ENCODE results near the gene GSK3B.

The GSK3B gene

DNA sequence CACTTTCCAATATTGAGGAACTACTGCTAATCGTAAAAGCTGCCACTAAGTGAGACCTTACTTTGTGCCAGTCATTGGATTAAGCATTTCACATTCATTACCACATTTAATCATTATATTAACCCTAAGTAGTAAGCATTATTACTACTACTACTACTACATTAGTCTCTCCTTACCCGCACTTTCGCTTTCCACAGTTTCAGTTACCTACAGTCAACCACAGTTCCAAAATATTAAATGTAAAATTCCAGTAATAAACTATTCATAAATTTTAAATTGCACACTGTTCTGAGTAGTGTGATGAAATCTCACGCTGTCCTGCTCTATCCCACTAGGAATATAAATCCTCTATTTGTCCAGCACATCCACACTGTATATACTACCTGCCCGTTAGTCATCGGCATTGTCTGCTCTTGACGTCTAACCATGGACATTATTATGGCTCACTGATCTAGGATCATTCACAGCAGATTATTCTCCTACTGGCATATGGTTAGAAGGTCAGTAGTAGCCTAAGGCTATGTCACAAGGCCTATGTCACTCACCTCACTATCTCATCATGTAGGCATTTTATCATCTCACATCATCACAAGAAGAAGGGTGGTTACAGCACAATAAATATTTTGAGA, 121.1 kb downstream of the GSK3B start:
- TF ChIP-seq, protein P1, sequence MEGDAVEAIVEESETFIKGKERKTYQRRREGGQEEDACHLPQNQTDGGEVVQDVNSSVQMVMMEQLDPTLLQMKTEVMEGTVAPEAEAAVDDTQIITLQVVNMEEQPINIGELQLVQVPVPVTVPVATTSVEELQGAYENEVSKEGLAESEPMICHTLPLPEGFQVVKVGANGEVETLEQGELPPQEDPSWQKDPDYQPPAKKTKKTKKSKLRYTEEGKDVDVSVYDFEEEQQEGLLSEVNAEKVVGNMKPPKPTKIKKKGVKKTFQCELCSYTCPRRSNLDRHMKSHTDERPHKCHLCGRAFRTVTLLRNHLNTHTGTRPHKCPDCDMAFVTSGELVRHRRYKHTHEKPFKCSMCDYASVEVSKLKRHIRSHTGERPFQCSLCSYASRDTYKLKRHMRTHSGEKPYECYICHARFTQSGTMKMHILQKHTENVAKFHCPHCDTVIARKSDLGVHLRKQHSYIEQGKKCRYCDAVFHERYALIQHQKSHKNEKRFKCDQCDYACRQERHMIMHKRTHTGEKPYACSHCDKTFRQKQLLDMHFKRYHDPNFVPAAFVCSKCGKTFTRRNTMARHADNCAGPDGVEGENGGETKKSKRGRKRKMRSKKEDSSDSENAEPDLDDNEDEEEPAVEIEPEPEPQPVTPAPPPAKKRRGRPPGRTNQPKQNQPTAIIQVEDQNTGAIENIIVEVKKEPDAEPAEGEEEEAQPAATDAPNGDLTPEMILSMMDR (conservative IDR thresholded peaks at IDR 0.05; ENCODE audit: low read depth, low read length), result no peak
- no peak for DNase-seq (ENCODE audit: low read depth)
- H3K4me3 ChIP-seq (ENCODE audit: low read depth, low read length), result no peak overlapping the region

DNA sequence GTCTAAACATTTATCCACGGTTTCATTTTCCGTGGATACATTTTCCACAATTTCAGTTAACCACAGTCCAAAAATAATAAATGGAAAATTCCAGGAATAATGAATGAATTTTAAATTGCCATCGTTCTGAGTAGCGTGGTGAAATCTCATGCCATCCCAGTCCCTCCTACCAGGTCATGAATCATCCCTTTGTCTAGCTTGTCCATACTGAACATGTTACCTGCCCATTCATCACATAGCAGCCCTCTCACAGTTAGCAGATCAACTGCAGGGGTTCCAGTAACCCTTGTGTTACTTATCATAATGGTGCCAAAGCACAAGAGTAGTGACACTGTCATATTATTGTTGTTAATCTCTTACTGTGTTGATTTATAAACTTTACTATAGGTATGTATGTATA, 124.5 kb downstream of the GSK3B start:
- DNase-seq (ENCODE audit: low read depth), result no peak
- no peak overlapping the region for H3K4me3 ChIP-seq (ENCODE audit: low read depth, low read length)
- TF ChIP-seq, protein P1 (conservative IDR thresholded peaks at IDR 0.05; ENCODE audit: low read depth, low read length), result no peak

DNA sequence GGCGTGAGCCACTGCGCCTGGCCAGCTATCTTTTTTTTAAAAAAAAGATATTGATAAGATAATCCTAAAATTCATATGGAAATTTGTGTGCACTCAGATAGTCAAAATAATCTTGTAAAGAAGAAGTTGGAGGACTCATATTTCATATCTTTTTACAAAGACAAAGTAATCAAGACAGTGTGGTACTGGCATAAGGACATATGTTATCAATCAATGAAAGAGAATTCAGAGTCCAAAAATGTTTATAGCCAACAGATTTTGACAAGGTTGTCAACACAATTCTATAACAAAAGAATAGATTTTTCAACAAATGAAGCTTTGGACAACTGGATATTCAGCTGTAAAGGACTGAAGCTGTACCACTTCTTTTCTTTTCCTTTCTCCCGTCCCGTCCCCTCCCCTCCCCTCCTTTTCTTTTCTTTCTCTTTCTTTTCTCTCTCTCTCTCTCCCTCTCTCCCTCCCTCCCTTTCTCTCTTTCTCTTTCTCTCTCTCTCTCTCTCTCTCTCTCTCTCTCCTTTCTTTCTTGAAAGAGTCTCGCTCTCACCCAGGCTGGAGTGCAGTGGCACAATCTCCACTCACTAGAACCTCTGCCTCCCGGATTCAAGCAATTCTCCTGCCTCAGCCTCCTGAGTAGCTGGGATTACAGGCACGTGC, 126.8 kb downstream of the GSK3B start:
- TF ChIP-seq, protein P1 (conservative IDR thresholded peaks at IDR 0.05; ENCODE audit: low read depth, low read length), result no peak
- DNase-seq (ENCODE audit: low read depth), result no peak
- no peak overlapping the region for H3K4me3 ChIP-seq (ENCODE audit: low read depth, low read length)

DNA sequence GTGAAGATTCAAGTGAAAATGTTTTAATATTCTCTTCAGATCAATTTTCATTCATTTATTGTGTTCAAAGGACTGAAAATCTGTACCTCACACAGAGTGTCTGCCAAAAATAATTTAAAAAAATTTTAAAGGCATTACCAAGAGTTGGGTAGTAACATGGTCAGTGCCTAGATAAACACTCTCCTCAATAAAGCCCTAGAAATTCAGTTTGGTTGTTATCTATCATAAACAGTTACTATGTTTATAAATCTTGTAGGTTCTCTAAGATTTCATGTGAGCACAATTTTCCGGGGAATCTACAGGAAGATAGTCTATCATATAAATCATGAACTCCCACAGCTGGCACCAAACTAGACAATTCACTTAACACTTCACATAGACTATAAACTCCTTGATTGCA, 128.6 kb downstream of the GSK3B start:
- no peak overlapping the region for H3K4me3 ChIP-seq (ENCODE audit: low read depth, low read length)
- DNase-seq (ENCODE audit: low read depth), result no peak
- TF ChIP-seq, protein P1 (conservative IDR thresholded peaks at IDR 0.05; ENCODE audit: low read depth, low read length), result no peak

DNA sequence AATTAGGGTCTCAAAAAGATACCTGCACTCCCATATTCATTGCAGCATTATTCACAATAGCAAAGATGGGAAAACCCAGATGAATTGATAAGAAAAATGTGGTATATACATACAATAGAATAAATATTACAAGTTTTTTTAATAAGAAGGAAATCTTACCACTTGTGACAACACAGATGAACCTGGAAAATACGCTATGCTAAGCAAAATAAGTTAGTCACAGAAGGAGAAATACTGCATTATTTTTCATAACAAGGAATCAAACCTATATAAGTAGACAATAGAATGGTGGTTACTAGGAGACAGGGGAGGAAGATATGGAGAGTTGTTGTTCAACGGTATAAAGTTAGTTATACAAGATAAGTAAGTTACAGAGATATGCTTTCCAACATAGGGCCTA, 130.0 kb downstream of the GSK3B start:
- TF ChIP-seq, protein P1 (conservative IDR thresholded peaks at IDR 0.05; ENCODE audit: low read depth, low read length), result no peak
- no peak overlapping the region for H3K4me3 ChIP-seq (ENCODE audit: low read depth, low read length)
- DNase-seq (ENCODE audit: low read depth), result no peak

DNA sequence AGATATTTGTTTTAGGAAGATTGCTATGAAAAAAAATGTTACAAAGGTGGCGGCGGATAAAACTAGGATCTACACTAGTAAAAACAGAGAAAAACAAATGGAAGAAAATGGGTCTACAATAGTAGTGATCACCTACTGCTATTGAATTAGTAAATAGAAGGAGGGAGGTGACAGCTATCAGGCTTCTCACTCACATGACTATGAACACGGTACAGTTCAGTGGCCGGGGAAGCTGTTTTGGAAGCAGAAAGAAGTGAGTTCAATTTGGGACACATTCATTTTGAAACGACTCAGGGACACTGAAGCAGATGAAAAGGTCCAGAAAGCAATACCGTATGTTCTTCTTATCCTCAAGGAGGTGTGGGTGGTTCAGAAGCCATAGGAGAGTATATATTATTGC, 138.3 kb downstream of the GSK3B start:
- DNase-seq (ENCODE audit: low read depth), result no peak
- TF ChIP-seq, protein P1 (conservative IDR thresholded peaks at IDR 0.05; ENCODE audit: low read depth, low read length), result no peak
- H3K4me3 ChIP-seq (ENCODE audit: low read depth, low read length), result no peak overlapping the region

Data from choroid plexus epithelial cell (primary cell).